Suppressor macrophage treated with lipopolysaccharide for 1 hour (primary cell): ENCODE data around the gene ARHGAP15.

Experiments
- DNase-seq, 3 donors: peaks; one replicate each; pipeline ENCODE4 v3.0.0-alpha.2; 2020 to 2022

The ARHGAP15 gene

DNA sequence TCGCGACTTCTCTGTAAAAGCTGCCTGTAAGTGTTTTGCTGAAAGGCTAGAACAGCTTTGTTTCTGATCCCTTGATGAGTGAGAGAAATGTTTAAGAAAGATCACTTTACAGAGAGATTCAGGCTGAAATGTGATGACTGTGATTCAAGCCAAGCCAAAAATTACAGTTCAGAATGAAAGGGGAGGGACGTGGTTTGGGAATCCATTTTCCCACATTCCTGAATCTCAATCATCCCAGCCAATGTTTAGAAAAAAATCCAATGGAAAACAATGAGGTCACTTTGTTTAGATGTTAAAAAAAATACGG is 416.7 kb downstream of the ARHGAP15 start:
- DNase-seq, result no peak

DNA sequence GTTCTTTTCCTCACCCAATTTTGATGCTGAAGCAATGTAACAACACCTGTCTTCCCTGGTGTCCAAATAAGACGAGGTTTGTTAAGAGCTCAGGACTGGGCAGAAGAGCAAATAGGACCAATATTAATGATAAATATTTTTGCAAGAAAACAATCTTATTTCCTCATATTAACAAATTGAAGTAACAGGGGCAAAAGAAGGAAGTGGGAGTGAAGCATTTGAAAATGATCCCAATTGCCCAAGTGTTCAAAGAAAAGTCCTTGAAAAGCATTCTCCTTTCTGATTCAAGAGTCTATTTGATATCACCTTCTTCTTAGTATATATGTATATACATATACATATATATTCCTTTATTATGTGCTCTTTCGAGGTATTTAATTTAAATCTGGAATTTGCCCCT is 418.8 kb downstream of the ARHGAP15 start:
- peak; percentile 10 to 39 (median 22) for DNase-seq

DNA sequence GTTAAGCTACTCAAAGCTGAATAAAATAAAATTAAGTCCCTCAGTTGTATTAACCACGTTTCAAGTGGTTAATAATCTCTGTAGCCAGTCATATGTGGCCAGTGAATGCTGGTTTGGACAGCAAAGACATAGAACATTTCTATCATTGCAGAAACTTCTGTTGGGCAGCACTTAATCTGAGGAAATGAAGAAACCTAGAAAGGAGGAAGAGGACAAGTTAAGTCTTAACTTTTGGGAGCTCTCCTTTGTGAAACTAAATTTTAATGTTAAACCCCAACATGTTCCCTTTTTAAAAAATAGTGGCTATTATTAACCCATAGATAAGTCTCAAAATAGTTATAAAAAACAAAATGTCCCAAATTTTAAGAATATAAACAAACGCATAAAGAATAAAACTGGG is 421.3 kb downstream of the ARHGAP15 start:
- DNase-seq, result no peak

DNA sequence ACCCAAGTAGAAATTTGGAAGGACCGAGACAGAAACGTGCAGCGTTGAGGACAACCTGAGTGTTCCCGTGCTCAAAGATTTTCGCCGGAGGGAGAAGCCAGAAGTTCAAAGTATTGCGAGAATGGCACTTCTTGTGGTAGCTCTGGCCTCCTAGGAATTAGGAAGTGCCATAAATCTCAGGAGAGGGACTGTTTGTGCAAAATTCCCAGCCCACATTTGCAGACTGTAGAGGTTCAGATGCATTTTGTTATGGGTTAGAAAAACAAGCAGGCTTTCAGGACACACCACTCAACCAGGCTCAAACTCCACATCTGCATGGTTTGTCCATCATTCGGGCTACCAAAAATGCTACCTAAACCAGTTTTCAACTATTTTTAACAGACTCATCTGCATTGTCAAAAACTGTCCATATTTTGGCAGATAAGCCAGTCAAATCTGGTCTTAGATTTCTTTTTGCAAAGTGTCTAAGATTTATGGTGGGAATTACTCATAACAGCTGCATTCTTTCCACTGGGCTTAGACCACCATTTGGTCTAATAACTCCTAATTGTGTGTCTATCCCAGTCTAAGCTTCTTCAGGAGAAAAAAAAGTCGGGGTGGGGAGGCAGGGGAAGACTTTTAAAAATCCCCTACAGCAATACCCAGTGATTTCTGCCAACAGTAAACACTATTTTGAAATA is 422.9 kb downstream of the ARHGAP15 start:
- DNase-seq, result no peak

DNA sequence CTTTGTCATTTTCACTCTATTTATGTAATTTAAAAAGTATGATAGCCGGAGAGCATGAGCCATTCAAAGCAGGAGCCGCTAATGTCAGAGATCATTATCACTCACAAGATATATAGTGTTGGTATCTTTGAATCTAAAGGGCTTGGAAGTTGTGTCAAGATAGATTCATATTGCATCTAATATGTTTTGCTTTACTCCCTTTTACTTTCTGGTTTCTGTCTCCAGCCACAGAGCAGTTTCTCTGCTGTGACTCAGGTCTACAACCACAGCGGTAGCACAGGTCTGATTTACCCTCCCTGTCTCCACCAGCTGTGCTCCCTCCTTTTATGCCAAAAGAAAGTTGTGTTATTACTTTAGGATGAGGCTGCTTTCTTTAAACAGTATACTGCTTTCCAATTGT is 424.0 kb downstream of the ARHGAP15 start:
- no peak for DNase-seq

DNA sequence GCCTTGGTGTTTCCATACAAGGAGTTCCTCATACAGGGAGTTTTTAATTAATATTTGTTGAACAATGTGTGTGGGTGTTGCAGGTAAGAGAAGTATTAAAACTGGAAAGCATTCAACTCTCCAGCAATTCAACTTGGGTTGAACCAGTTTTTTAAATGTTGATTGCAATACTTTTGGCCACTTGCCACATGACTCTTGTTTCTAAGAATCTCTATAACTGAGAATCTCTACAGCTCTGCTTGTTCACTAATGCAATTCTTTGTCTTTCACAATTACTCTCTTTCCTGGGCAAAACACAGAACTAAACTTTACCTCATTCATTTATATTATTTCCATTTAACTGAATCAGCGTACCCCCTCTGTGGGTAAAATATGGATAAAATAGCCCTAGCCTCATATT is 429.4 kb downstream of the ARHGAP15 start:
- DNase-seq, result no peak

DNA sequence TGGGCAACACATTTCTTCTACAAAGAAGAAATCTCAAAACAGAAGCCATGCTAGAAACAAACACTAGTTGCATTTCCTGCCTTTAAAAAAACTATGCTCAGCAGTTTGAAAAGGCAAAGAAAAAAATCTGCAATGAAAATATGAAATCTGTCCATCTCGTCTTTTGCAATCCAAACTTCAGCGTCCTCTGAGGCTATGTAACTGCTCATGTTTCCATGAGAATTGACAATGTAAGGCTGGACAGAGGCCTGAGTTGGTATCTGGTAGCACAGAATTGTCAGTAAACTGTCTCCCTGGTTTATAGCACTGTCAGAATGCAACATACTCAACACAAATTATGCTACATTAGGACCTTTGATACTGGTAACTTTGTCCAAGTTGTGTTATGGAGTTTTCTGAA is 429.9 kb downstream of the ARHGAP15 start:
- no peak for DNase-seq

DNA sequence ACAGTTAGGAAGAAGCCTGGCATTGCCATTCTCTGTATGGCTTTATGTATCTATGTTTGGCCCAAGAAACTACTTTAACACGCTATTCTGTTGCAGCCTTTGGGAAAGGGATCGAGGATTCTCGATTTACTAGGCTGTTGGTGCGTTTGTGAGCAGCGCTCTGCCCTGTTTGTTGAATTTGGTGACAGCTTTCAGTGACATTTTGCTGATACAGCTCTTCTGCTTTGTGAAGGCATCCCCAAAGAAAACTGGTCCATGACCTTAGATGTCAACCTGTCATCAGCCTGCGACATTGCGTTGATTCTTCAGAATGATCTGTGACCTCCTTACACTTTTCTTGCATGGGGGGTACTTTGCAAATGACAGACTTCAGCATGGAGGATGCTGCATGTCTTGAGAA is 431.5 kb downstream of the ARHGAP15 start:
- DNase-seq, result no peak

DNA sequence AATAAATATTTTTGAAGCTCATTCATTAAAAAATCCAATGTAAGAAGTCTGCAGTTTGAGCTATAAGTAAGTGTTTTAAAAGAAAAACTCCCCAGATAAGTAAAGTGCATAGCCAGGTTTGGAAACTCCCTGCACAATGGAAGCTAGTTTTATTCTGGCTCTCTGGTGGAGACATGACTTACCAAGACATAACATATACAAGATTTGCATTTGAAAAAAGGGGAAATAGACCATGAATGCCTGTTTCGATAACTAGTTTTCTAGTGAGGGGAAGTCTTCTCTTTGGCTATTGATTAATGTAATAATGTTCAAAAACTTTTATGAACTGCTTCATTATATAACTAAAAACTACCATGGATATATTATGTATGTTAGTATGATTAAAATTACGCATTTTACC is 435.2 kb downstream of the ARHGAP15 start:
- DNase-seq, result no peak

DNA sequence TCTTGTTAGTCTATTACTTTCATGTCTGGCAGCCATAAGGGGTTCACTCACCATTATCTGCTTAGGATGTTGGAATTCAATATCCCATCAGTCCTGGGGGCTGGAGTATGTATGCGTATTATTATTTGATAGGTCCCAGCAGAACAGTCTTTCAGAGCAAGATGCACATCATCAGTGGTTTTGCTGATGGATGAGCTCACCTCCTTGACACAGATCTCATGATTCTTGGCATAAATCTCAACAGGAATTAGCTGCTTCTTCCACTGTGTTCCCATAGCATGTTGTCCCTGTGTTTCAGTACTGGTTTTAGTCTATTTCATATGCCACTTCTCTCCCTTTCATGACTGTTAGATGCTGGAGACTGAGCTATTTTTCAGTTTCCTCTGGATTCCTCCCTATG is 442.5 kb downstream of the ARHGAP15 start:
- DNase-seq, result no peak

DNA sequence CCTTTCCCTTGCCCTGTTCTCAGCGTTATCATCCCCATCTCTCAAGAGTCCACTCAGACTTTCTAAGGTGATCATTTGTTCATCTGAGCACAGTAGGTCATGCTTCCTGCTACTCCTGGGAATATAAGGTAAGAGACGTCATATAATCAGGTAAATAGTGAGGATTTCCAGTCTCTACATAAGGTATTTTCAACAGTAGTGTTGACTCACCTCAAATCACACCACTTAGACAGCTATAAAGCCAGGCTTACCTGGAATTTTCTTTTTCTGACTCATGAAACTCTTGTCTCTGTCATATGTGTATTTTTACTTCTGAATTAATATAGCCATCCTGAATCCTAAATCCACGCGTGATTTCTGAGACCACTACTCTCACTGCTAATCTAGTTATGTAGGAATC is 443.2 kb downstream of the ARHGAP15 start:
- no peak for DNase-seq

DNA sequence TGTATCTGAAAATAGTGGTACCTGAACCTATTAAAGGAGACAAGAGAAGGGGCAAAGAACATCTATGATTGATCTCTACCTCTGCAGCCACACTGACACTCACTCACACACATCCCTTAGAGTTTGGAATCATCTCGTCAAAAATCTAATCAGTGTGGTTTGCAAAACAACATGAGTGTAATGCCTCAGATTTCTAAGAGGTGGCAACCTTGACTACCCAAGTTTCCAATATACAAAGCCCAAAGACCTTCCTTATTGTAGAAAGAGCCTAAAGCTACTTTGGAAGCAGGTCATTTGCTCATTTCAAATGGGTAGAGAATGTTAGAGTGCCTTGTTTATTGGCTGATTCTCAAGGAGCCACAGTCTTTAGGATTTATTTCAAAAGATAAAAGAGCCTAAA is 444.9 kb downstream of the ARHGAP15 start:
- DNase-seq, result no peak

DNA sequence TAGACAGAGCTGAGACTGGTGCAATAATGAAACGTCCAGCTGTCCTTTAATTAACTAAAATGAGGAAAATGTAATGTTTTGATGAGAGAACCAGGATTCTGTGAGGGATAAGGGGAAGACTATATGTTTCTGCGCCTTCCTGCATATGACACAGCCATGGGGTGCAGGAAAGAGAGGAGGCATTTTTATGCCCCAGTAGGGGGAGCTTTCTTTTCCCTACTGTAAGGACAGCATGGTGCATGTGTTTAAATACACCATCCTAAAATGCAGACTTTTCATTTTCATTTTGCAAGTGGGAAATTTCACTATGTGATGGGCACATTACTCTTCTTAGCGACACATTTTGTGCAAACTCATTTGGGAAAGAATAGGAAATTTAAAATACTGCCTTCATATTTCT is 446.1 kb downstream of the ARHGAP15 start:
- DNase-seq, result peak in 2 of 3 donors; percentile 26 to 33

DNA sequence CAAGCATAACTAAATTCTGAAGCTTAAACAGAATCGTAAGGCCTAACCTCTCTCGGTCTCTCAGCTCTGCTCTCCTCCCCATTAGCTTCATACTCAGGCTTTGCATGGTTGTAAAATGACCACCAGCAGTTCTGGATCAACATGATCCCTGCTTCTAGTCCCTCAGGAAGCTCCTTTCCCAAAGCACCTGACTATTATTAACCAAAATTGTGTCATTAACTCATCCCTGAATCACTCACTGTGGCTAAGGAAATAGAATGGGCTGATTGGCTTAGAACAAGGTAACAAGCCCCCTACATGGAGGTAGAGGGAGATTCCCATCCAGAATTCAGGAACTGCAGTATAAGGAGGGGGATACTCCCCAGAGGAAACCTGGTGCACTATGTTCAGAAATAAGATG is 448.3 kb downstream of the ARHGAP15 start:
- DNase-seq, result no peak

DNA sequence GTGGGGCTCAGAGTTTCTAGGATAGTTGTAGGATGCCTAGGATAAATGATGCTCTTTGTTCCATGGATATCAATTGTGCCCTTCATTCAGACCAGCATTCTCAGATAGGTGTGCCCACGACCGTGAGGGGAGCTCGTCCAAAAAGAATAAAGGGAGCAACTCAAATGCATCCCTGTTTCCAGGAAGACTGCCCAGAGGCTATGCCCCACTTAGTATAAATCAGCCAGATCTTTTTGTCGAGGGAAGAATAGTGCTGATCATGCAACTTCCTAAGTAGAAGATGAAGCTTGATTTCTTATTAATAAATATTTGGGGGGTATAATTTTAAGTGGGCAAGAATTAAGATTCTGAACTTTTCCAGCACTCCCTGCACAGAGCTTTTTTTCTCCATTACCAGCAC is 450.2 kb downstream of the ARHGAP15 start:
- no peak for DNase-seq

DNA sequence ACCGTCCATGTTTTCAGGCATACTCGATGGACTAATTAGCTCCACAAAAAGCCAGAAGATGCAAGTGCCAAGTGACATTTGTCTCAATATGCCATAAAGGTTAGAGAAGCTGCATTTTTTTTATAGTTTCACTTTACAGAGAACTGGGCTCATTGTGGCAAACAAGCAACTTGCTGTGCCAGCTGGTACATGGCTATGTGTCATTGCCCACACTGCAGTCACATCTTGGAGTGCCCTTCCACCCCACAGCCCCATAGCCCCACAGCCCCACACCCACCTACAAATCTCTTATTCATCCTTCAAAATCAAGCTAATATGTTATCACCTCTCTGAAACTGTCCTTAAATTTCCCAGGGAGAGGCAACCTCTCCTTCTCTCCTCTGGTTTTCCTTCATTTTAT is 451.9 kb downstream of the ARHGAP15 start:
- DNase-seq, result peak; percentile 6 to 25 (median 16)

DNA sequence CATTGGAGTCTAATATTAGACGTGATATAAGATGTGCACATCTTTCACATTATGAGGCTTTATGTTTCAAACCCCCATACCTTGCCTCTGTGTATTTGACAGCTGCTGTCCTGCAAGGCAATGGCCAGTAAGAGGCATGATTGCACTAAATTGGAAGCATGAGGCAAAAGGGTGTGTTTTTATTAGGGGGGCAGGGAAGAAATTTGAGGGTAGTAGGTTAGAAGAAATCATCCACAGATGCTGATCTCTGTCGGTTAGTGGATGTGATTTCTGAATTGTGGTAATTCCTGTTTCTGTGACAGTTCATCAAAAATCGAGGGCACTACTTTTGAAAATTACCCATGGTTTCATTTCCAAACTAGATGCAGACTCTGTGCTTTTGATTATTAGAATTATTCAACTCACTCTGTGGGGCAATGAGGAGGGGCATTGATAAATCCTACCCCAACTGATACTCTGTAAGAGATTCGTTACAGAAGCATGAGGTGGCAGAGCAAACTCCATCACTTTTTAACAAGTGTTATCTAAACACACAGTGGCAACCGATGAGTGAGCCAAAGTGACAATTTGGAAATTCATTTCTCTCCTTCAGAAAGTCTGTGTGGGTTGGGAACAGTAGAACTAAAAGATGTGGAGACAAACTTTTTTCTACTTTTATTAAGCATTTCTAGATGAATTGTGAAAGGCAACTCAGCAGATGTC is 453.0 kb downstream of the ARHGAP15 start:
- DNase-seq, result no peak

DNA sequence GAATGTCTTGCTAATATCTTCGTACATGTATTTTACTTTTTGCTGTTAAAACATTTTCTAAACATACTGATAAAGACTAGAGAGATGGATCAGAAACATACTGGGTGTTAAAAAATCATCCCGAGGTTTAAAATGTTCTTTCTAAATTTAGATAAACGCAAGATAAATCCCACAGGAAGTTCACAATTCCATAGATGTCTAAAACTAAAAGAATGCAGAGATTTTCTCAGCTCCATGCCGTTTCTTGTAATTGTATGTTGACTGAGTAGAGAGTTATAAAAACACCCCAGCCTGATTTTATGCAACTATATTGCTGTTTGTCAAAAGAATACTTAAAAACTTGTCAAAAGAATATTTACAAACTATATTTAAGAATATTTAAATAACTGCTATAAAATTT is 455.7 kb downstream of the ARHGAP15 start:
- no peak for DNase-seq

DNA sequence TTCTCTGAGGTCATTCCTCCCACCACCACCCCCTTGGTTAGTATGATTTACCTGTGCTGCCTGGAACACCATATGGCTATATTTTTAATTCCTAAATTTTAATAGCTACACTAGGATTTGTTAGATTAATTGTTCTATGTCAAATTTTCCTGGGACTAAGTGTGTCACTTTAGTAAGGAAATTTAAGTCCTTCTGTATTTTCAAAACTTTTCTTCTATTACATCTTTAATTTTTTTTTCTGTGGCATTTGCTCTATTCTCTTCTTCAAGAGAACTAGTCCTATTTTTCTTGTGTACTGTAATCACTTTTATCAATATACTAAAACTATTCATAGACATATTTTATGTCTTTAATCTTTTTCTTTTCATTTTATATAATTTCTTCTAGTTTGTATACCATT is 456.9 kb downstream of the ARHGAP15 start:
- no peak for DNase-seq

DNA sequence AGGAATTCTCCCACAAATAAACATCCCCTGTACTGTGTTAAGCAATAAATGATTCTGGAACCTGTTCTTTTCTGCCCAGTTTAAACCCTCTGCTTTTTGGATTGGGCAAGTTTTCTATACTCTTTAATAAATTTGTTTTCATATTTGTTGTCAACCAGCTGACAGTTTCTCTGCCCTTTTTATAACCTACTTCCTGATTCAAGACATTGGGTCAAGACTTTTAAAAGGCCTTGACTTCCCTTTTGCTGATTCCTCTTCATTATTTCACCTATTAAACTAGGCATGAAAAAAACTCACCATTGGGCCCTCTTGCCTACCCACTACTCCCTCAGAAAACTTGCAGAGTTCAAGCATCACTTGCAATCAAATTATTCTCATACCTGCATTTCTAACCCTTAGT is 459.5 kb downstream of the ARHGAP15 start:
- DNase-seq, result peak; percentile 4 to 36 (median 19)

DNA sequence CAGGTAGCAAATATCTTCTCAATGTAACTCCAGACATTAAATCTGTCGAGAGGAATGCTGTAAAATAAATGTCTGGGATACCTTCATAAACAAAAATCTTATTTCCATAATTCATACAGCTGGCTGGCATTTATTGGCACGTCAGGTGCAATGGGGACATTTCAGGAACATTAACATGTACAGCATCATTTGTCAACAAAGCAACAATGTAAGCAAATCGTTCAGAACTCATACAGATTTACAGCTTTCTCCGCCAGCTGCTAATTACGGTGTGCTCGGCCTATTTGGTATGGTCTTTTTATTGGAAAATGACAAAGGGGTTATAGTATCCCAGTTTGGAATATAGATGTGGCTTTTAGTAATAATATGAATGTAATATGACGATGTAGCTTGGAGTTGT is 464.9 kb downstream of the ARHGAP15 start:
- no peak for DNase-seq

DNA sequence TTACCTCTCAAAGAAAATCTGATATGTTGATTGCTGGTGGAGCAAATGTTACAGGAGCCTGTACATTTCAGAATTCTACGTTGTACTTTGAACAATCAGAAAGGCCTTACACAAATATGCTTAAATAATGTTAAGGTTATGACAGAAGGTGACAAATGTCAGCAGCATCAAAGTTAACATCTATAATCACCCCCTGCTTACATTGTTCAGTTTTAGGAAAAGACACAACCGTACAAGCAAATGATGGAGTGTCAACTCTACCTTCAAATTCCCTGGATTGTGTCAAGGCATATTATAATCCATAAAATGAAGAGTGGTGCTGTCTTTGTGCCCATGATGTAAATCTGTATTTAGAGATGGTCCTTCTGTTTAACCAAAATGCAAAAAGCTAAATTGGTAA is 465.5 kb downstream of the ARHGAP15 start:
- DNase-seq, result no peak

DNA sequence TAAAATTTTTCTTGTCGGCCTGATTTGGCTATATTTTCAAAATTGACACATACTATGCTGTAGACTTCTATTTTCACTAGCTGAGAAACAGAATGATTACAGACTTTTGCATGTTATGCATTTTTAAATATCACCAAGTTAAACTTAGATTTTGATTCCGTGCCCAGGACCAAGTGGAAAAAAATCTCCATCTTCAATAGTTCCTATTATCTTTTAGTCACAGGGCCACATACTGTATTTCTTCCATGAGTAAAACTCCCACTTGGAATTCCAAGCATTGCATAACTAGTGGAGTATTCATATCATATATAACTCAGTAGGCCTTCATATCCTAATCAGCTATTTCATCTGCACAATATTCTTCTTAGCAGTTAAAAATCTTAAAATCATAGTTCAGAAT is 470.9 kb downstream of the ARHGAP15 start:
- DNase-seq, result no peak

DNA sequence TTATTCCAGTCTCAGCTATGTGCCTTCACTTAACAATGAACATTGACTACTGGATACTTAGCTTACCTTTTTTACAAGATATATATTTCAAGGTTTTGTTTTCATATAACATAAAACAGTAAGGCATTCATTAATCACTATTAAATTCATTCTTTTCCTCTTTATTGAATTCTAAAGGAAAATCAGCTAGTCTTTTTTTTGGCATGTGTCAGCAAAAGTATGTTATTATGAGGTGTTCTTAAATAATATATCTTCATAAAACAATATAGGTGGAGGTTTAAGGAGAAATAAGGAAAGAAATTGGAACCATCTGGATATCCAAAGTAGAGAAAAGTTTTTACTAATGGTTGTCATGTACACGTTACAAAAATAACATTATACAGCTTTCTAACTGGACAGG is 472.6 kb downstream of the ARHGAP15 start:
- DNase-seq, result no peak

DNA sequence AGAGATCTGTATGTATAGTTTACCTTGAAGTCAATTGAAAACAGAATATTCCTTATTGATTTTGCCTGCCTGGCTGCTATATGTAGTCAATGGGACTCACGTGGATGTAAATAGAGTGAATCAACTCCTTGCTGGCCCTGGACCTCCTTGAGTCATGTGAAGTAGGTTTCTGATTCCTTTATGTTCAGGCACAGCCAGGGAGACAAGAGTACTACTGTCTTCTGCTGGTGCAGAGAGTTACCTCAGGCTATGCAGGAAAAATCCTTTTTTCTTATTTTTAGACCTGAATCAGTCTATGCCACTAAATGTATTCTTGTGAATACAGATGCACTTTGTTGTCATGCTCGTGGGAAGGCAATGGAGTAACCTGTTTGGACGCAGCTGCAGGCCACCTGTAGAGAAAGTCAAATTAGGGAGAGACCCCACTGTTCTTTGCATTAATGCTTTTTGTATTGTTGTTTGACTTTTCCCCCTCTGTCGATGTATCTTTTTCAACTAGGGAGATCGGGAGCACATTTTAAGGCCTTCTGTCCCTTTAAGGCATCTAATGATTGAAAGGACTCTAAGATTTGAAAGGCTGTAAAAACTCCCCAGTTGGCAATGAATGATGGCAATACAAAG is 473.9 kb downstream of the ARHGAP15 start:
- no peak for DNase-seq
